Ammon's horn (tissue), 1 donor: ENCODE data around the gene CEP112.
A peak's percentile ranks its signal among the peaks of the same experiment; 100 is the strongest.
"Not testable (repeated sequence)": the region's sequence is repeated elsewhere in the genome, so short reads cannot be mapped to it uniquely, and the experiment has no call there.

Experiments
- DNase-seq: peaks from one replicate; pipeline ENCODE4 v3.0.0-alpha.2; 2016; ENCODE audit warnings: low spot score

Gene CEP112

GRCh38 chr17:65891231-65891735 lies 300.6 kb downstream of the CEP112 start:
- peak; percentile 37 for DNase-seq

GRCh38 chr17:65888649-65889048 lies 303.3 kb downstream of the CEP112 start:
- DNase-seq: no peak

- DNase-seq: no peak
These were observed 305.4 kb downstream of the CEP112 start for GRCh38 chr17:65886315-65887245.

- no peak for DNase-seq
These were observed 306.2 kb downstream of the CEP112 start for GRCh38 chr17:65885541-65886312.

- no peak for DNase-seq
These were observed 314.9 kb downstream of the CEP112 start for GRCh38 chr17:65876985-65877384.

- no peak for DNase-seq
These were observed 323.1 kb downstream of the CEP112 start for GRCh38 chr17:65868881-65869280.

GRCh38 chr17:65867014-65867413 lies 324.9 kb downstream of the CEP112 start:
- DNase-seq: no peak

- no peak for DNase-seq
These were observed 326.1 kb downstream of the CEP112 start for GRCh38 chr17:65865715-65866425.

GRCh38 chr17:65864394-65864793 lies 327.5 kb downstream of the CEP112 start:
- DNase-seq: no peak

- DNase-seq: no peak
These were observed 334.2 kb downstream of the CEP112 start for GRCh38 chr17:65857718-65858117.

GRCh38 chr17:65856865-65857264 lies 335.1 kb downstream of the CEP112 start:
- DNase-seq: no peak

- DNase-seq: no peak
These were observed 336.3 kb downstream of the CEP112 start for GRCh38 chr17:65855675-65856074.

- DNase-seq: no peak
These were observed 336.7 kb downstream of the CEP112 start for GRCh38 chr17:65855245-65855644.

- DNase-seq: no peak
These were observed 338.1 kb downstream of the CEP112 start for GRCh38 chr17:65853816-65854215.

- DNase-seq: no peak
These were observed 339.0 kb downstream of the CEP112 start for GRCh38 chr17:65852911-65853310.

- DNase-seq: no peak
These were observed 339.8 kb downstream of the CEP112 start for GRCh38 chr17:65851965-65852736.

GRCh38 chr17:65850486-65850885 lies 341.4 kb downstream of the CEP112 start:
- peak; percentile 34 for DNase-seq

- no peak for DNase-seq
These were observed 343.2 kb downstream of the CEP112 start for GRCh38 chr17:65848751-65849150.

GRCh38 chr17:65841089-65841488 lies 350.8 kb downstream of the CEP112 start:
- no peak for DNase-seq

GRCh38 chr17:65837232-65837631 lies 354.7 kb downstream of the CEP112 start:
- not testable (repeated sequence) for DNase-seq

- no peak for DNase-seq
These were observed 358.7 kb downstream of the CEP112 start for GRCh38 chr17:65833214-65833613.
